SK-MEL-5 (cell line): Measurements from ENCODE around the gene ZNF606. TPM values are rescaled to one million over a fixed set of nuclear protein-coding genes. Genes with fewer than 3 reads are reported as not detected.
"Not testable (repeated sequence)": the region's sequence is repeated elsewhere in the genome, so short reads cannot be mapped to it uniquely, and the experiment has no call there.

Experiments used
- DNase-seq: peaks from one replicate; pipeline ENCODE4 v3.0.0-alpha.2; 2016; ENCODE audit warnings: low read depth, low spot score
- in situ Hi-C: cut with HindIII; loops from 2 replicates; pipeline ENCODE4 v1.10.0; 2016; ENCODE audit warnings: low sequenced_read_pairs, high pct_unique_total_duplicates, low pct_unique_long_range_greater_than_20kb
- total RNA-seq: library from RNA; depleted of rRNA; stranded (reverse); fragments of >200 nt; shearing (Covaris generic); gene quantifications from 2 replicates; pipeline ENCODE4 v1.2.3, GENCODE V29; 2014

Gene ZNF606
- total RNA-seq, 1 experiment from 2014 or later = 5.5 TPM

DNA sequence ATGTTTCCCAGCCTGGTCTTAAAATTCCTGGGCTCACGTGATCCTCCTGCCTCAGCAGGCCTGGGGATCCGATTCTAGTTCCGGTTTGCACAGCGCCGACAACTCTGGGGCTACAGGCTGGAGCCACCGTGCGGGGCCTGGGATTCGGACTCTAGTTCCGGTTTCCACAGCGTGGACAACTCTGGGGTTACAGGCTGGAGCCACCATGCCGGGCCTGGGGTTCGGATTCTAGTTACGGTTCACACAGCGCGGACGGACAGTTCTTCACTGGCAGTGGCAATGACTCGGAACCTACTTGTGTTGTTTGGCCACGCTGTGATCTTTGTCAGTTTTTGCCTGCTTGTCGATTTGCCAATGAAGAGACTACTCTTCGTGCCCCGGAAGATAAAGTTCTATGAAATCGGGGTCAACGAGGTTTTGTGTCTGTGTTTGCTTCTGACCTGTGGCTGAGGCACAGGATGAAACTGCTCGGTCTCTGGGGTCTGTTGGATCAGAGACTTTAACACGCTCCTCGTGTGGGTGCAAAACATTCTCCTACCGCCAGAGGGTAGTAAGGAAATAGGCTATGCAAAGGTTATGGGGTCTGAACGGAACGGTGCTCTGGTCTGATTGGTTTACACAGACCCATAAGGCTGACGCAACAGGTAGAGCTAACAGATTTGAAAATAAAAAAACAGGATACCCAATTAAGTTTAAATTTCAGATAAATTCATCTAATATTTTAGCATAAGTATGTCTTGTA lies 19.1 kb upstream of the ZNF606 start:
- DNase-seq = peak; percentile 62
- in situ Hi-C loops = no loop called here

DNA sequence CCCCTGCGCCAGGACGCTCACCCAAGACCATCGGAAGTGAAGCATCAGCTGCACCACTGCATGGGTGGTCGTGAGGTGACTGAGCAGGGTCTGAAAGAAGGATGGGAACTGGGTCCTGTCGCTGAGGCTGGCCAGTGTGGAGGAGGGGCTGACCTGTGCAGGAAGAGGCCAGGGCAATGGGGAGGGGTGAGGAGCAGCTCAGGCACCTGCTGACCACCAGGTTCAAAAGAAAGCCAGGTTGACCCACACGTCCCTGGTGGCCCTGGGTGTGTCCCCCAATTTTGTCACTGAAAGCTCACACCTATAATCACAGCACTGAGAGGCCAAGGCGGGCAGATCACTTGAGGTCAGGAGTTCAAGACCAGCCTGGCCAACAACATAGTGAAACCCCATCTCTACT lies 17.5 kb upstream of the ZNF606 start:
- in situ Hi-C loops = no loop called here
- no peak for DNase-seq

DNA sequence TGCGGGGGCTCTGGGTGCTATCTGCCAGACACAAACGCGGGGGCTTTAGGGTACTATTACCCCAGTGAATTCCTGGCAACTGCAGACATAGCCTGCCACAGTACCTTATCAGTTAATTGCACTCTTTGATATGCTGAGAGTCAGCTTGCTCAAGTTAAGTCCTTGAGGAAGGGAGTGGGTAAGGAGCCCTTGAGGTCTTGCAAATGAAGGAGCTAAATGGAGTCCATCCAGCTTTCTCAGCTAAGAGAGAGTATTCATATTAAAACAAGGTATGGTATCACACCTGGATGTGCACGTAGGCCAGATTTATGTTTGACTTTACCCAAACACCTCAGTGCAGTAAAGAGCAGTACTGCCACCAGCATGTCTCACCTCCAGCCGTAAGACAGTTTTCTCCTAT lies 11.5 kb upstream of the ZNF606 start:
- in situ Hi-C loops = no loop called here
- DNase-seq = no peak

DNA sequence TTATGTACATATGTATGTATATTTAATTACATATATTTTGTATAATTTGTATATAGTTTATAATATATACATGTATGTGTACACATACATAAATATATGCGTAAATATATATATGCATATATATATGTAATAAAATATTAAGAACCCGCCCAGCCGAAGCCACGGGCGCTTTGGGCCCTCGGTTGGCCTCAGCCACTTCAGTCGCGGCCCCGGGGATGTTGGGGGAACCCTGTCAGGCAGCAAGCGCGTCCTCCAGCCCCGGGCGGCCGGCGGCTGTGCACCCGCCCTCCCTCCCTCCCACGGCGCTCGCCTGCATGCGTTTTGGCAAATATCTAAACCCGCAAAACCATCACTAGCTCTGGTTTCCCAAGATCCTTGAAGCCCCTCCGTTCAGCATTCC lies 7.9 kb upstream of the ZNF606 start:
- no peak for DNase-seq
- in situ Hi-C loops = no loop called here

DNA sequence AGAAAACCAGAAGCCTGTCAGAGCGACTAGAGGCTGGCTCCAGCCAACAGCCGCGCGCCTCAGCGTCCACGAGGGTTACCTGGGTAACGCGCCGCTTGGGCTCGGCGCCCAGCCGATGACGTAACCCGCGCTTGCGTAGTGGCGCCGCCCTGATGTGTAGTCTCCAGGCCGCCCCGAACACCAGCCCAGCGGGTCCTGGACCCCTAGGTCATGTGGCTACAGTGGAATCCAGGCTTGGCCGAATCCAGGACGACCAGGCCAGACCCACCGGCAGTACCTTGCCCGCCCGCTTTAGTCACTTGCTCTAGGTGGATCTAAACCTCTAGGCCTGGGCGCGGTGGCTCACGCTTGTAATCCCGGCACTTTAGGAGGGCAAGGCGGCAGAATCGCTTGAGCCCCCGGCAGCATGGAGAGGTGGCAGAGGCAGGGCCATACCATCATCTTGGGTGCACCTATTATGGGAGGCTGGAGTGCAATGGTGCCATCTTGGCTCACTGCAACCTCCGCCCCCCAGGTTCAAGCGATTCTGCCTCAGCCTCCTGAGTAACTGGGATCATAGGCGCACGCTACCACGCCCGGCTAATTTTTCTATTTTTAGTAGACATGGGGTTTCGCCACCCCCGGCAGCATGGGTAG lies 7.2 kb upstream of the ZNF606 start:
- peak; percentile 56 for DNase-seq
- in situ Hi-C loops = no loop called here

DNA sequence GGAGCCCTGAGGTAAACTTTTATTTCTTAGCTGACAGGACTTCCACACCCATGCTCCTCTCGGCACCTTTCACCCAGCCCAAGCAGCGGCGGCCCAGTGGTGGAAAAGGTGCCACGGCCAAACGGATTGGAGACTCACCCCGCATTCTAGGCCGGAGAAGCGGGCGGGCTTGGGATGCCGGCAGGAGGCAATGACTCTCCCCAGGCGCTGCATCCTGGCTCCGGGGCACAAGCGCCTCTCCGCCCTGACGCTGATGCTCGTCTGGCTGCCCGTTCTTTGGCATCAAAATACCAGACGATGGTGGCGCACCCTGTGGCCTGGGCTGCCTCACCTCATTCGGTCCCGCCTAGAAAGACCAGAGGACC lies 6.7 kb upstream of the ZNF606 start:
- in situ Hi-C loops = no loop called here
- no peak for DNase-seq

DNA sequence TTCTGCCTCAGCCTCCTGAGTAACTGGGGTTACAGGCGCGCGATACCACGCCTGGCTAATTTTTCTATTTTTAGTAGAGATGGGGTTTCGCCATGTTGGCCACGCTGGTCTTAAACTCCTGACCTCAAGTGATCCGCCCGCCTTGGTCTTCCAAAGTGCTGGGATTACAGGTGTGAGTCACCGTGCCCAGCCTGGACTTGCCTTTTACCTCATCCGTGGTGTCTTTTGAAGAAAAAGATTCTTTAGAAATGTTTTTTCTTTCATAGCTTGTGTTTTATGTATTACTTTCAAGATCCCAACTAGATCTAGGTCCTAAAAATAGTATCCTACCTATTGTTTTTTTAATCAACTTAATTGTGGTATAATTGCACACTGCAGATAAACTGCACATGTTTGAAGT lies 6.3 kb upstream of the ZNF606 start:
- DNase-seq, in situ Hi-C loops: not testable (repeated sequence)

DNA sequence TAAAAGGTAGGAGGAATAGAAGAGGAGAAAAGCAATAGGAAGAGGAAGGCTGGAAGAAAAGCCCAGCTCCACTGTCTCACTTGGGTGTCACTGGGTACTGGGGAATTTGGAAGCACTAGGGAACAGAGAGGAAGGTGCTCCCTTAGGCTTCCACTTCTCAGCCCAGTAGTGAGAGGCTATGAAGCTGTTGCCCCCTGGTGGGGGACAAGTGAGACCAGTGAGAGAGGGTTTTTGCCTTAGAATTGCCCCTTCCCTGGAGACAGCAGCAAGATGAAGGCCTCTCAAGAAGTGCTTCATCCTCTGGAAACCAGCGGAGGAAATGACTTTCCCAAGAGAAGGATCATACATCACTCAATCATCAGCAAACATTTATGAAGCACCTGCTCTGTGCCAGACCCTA lies 4.7 kb upstream of the ZNF606 start:
- in situ Hi-C loops = no loop called here
- DNase-seq = peak; percentile 47

DNA sequence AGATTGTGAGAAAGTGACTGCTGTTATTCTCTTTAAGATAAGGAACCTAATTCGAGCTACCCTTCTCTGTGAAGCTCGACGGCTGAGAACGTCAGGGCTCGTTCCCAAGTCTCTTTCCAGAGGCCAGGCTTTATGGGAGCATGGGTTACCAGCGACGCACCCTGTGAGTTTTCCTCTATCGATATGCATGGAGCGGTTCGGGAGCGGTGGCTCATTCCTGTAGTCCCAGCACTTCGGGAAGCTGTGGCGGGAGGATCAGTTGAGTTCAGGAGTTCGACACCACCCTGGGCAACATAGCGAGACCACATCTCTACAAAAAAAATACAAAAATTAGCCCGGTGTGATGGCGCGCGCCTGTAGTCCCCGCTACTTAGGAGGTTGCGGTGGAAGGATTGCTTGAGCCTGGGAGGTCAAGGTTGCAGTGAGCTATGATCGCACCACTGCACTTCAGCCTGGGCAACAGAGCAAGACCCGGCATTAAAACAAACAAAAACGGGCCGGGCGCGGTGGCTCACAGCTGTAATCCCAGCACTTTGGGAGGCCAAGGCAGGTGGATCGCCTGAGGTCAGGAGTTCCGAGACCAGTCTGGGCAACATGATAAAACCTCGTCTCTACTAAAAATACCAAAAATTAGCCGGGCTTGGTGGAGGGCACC lies 681 bp upstream of the ZNF606 start:
- in situ Hi-C loops = no loop called here
- no peak for DNase-seq

DNA sequence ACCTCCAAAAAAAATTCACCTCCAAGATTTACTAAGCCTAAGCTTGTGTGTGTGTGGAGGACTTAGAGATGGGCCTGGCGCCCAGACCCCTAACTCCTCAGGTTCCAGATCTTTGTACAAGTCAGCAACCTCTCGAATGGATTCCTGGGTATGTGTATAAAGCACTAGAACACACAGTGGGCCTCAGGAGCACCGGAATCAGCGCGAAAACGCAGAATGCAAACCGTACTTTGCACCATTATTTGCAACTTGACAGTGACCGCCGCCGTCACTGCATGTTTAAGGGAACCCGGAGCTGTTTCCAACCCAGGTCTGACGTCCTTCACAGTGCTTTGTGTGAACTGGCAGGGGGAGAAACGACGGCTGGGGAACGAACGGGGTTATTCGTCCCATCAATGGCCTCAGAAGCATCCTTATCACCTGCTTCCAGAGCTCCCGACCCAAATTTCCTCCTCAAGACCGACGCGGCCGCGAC lies 688 bp downstream of the ZNF606 start:
- no peak for DNase-seq
- in situ Hi-C loops = no loop called here

DNA sequence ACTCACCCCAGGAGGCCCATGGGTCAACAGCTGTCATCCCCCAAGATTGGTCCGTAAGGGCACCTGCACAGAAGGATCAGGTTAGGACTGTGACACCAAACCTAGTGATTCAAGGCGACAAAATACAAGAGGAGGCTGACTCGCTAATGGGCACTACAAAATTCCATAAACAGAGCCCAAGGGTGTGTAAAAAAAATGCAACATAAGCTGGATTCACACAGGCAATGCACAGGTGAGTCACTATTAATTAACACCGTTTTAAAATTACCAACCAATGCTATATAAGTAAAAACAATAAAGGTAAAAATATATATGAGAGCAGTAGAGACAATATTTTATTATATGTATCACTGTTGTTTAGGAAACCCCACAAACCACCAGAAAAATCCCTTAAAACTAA lies 1.9 kb downstream of the ZNF606 start:
- in situ Hi-C loops = no loop called here
- no peak for DNase-seq

DNA sequence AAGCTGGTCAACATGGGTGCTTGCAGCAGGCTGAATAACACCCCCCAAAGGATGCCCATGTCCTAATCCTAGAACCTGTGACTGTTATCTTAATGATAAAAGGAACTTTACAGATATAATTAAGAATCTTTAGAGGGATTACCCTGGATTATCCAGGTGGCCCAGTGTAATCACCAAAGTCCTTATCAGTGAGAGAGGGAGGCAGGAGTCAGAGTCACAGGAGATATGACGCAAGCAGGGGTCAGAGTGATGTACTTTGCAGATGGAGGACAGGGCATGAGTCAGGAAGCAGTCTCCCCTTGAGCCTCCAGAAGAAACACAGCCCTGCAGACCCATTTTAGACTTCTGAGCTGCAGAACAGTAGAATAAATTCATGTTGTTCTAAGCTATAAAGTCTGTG lies 9.8 kb downstream of the ZNF606 start:
- in situ Hi-C loops = no loop called here

DNA sequence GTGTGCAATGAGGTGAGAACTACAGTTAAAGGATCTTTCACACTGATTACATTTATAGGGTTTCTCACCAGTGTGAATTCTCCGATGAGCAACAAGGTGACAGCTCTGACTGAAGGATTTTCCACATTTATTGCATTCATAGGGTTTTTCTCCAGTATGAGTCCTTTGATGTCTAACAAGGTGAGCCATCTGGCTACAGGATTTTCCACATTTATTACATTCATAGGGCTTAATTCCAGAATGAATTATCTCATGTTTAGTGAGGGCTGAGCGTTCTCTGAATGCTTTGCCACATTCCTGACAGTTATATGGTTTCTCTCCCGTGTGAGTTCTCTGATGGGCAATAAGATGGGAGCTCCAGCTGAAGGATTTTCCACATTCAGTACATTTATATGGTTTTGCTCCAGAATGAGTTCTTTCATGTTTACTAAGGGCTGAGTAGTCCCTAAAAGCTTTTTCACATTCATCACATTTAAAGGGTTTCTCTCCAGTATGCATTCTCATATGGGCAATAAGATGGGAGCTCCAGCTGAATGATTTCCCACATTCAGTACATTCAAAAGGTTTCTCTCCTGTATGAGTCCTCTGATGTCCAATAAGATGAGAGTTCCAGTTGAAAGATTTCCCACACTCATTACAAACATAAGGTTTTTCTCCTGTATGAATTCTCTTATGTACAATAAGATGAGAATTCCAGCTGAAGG lies 23.9 kb downstream of the ZNF606 start:
- DNase-seq = no peak
- in situ Hi-C loops = no loop called here

More for the DNA sequence above, 9.8 kb downstream of the ZNF606 start:
- DNase-seq = no peak

DNA sequence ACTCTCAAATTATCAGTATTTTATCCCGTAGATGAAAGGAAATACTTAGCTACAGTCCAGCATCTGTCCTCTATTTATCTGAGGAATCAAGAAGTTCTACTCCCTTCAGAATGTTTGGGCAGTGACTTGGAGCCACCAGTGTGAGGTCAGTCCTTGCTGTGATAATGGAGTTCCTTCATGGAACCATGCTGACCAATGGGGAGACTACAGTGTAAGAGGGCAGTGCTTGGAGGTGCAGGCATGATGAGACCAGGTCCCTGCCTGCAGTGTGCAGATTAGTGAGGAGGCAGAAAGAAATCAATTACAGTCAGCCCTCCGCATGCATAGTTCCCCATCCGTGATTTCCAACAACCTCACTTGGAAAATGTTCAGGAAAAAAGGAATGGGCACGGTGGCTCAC lies 28.2 kb downstream of the ZNF606 start, which contains the start of gene C19orf18:
Gene C19orf18, minus strand, starts transcription at position 101 of the 400 bp plus-strand sequence. CDS start 102 bp downstream, outside the sequence.
- DNase-seq = no peak
- in situ Hi-C loops = no loop called here

DNA sequence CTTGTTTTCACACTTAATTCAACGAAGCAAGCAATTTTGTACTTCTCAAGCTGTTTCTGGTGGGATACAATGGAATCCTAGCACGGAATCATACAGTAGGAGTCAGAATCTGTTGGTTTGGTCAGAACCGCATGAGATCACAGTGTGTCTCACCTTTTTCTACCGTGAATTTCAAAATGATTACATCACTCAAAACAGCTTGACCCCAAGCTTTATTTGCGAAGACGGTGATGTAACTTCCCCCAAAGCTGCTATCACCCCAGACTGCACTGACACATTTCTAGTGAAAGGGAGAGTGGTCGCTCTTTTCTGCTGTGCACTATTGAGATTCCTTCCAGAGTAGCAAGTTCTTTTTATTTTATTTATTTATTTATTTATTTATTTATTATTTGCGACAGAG lies 37.9 kb downstream of the ZNF606 start:
- in situ Hi-C loops = no loop called here
- no peak for DNase-seq

DNA sequence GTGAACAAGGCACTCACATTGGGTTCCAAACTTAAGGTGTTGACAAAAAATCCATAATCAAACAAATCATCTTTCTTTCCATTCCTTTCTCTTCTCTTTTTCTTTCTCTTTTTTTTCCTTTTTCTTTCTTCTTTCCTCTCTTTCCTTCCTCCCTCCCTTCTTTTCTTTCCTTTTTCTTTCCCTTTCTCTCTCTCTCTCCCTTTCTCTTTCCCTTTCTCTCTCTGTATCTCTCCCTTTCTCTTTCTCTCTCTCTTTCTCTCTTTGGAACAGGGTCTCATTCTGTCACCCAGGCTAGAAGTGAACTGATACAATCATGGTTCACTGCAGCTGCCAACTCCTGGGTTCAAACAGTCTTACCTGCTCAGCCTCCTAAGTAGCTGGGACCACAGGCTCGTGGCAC lies 40.8 kb downstream of the ZNF606 start:
- no peak for DNase-seq
- in situ Hi-C loops = no loop called here

DNA sequence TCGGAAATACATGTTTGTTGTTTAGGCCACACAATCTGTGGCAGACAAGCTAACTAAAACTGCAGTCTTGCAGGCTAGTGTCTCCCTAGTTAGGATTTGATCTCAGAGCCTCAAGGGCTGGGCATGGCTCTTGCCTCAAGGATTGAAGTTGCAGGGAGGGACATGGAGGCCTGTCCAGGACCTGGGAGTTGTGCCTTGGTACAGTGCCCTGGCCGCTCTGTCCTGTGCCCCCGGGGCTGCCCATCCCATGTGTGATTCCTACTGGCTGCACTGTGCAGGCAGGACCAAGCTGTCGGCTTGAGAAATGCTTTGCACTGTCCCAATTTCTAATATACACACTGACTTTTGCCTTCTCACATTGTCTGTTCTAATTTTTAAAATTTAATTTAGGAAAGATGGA lies 47.6 kb downstream of the ZNF606 start:
- in situ Hi-C loops = no loop called here
- no peak for DNase-seq

DNA sequence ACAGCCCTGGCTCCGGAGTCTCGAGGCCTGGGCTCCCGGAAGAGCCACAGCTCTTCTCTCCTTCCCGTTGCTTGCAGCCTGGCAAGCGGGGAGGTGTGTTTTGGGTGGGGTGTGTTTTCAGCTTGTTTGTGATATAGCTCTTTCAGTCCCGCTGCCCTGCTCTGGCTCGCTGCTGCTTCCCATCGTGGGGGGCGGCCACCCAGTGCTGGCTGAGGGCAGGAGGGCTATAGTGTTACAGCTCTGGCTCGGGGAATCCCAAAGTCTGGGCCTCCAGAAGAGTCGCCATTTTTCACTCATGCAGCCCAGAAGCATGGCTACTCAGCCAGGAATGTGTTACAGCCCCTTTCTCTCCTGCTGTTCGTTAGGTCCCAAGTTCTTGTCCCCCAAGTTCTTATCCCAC lies 52.9 kb downstream of the ZNF606 start:
- in situ Hi-C loops = no loop called here
- no peak for DNase-seq
